ENCODE measurements around the gene OR14I1. TPM values are rescaled to one million over a fixed set of nuclear protein-coding genes. Genes with fewer than 3 reads are reported as not detected.
"Not testable (repeated sequence)": the region's sequence is repeated elsewhere in the genome, so short reads cannot be mapped to it uniquely, and the experiment has no call there.

Gene OR14I1
- total and polyA plus RNA-seq, 4 donors, result not detected

GRCh38 chr1:248696261-248696660 lies 6.3 kb downstream of the OR14I1 start:
- Histone ChIP-seq H3K4me3 (ENCODE audit: low read length in 2 of 2) (no peak overlapping the region), H3K36me3 (ENCODE audit: control insufficient read depth in 1 of 2, insufficient read depth in 2 of 2, low read length in 1 of 2) (no peaks in the 10 kb centered on the region), H3K27me3 (ENCODE audit: control insufficient read depth in 1 of 2, insufficient read depth in 2 of 2, low read length in 1 of 2) (no peaks in the 10 kb centered on the region), H3K27ac (ENCODE audit: low read depth in 1 of 2, low read length in 2 of 2) (no peak overlapping the region), H3K9me3 (ENCODE audit: control insufficient read depth, low read length) (peaks cover 2% of the 10 kb centered on the region), H3K4me1 (ENCODE audit: control insufficient read depth in 1 of 2, insufficient read depth in 2 of 2, low read length in 2 of 2) (no peaks in the 10 kb centered on the region)
- ATAC-seq (ENCODE audit: low FRiP score), result no peak
- intact Hi-C loops (cut with DNase I), result no loop called here
- 68 to 73% methylated on average over 3 of the region's 3 CpGs for WGBS, 2 donors
- DNase-seq, result no peak

GRCh38 chr1:248695451-248696132 lies 7.0 kb downstream of the OR14I1 start:
- no peak for ATAC-seq (ENCODE audit: low FRiP score)
- 79 to 86% methylated on average over 13 of the region's 13 CpGs for WGBS, 2 donors

GRCh38 chr1:248691567-248692155 lies 10.9 kb downstream of the OR14I1 start:
- Histone ChIP-seq H3K4me1 (ENCODE audit: control insufficient read depth in 1 of 2, insufficient read depth in 2 of 2, low read length in 2 of 2) (no peaks in the 10 kb centered on the region), H3K4me3 (ENCODE audit: low read length in 2 of 2) (no peak overlapping the region), H3K27ac (ENCODE audit: low read depth in 1 of 2, low read length in 2 of 2) (no peak overlapping the region), H3K36me3 (ENCODE audit: control insufficient read depth in 1 of 2, insufficient read depth in 2 of 2, low read length in 1 of 2) (no peaks in the 10 kb centered on the region), H3K9me3 (ENCODE audit: control insufficient read depth, low read length) (peaks cover 2% of the 10 kb centered on the region), H3K27me3 (ENCODE audit: control insufficient read depth in 1 of 2, insufficient read depth in 2 of 2, low read length in 1 of 2) (no peaks in the 10 kb centered on the region)
- WGBS, 2 donors, result 71 to 73% methylated on average over 51 of the region's 51 CpGs
- DNase-seq (no peak), ATAC-seq (ENCODE audit: low FRiP score) (peak; percentile 48)
- intact Hi-C loops (cut with DNase I), result no loop called here

More at GRCh38 chr1:248695451-248696132, 7.0 kb downstream of the OR14I1 start:
- no peaks in the 10 kb centered on the region for H3K27me3 ChIP-seq (ENCODE audit: control insufficient read depth in 1 of 2, insufficient read depth in 2 of 2, low read length in 1 of 2)
- no peak for DNase-seq
- intact Hi-C loops (cut with DNase I), result no loop called here
- no peaks in the 10 kb centered on the region for H3K4me1 ChIP-seq (ENCODE audit: control insufficient read depth in 1 of 2, insufficient read depth in 2 of 2, low read length in 2 of 2)
- peaks cover 2% of the 10 kb centered on the region for H3K9me3 ChIP-seq (ENCODE audit: control insufficient read depth, low read length)
- H3K4me3 ChIP-seq (ENCODE audit: low read length in 2 of 2), result no peak overlapping the region
- no peaks in the 10 kb centered on the region for H3K36me3 ChIP-seq (ENCODE audit: control insufficient read depth in 1 of 2, insufficient read depth in 2 of 2, low read length in 1 of 2)
- no peak overlapping the region for H3K27ac ChIP-seq (ENCODE audit: low read depth in 1 of 2, low read length in 2 of 2)

- H3K36me3 ChIP-seq (ENCODE audit: control insufficient read depth in 1 of 2, insufficient read depth in 2 of 2, low read length in 1 of 2), result no peaks in the 10 kb centered on the region
- 75 to 84% methylated on average over 4 of the region's 4 CpGs for WGBS, 2 donors
- H3K27ac ChIP-seq (ENCODE audit: low read depth in 1 of 2, low read length in 2 of 2), result no peak overlapping the region
- H3K27me3 ChIP-seq (ENCODE audit: control insufficient read depth in 1 of 2, insufficient read depth in 2 of 2, low read length in 1 of 2), result no peaks in the 10 kb centered on the region
- H3K4me1 ChIP-seq (ENCODE audit: control insufficient read depth in 1 of 2, insufficient read depth in 2 of 2, low read length in 2 of 2), result no peaks in the 10 kb centered on the region
- DNase-seq, result no peak
- H3K9me3 ChIP-seq (ENCODE audit: control insufficient read depth, low read length), result peaks cover 2% of the 10 kb centered on the region
- no peak for ATAC-seq (ENCODE audit: low FRiP score)
- intact Hi-C loops (cut with DNase I), result loop anchor here in 1 of 2 donors (10.0 kb wide), 1 partner anchor 64 kb away; no protein-coding TSS in a partner anchor
- H3K4me3 ChIP-seq (ENCODE audit: low read length in 2 of 2), result no peak overlapping the region
Observed at GRCh38 chr1:248688527-248689298, 13.9 kb downstream of the OR14I1 start.

DNA sequence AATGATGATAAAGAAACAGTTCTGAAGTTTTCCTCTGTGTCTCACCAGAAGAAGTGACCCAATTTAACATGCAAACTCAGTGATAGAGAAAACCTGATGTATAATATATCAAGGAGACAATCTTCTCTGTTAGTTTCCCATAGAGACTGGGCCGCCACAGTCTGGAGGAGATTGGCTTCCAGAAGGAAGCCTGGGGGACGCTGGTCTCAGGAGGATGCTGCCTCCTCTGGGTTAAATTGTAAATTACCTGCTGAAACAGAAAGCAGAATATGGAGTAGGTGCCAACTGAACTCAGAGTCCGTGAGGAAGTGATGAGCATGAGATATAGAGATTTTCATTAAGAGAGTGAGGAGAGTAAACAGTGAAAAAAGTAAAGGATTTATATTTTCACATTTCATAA lies 15.8 kb downstream of the OR14I1 start:
- ATAC-seq (ENCODE audit: low FRiP score) (no peak), DNase-seq (no peak)
- intact Hi-C loops (cut with DNase I), result loop anchor here in 1 of 2 donors (10.0 kb wide), 1 partner anchor 62 kb away; no protein-coding TSS in a partner anchor
- 32 to 43% methylated on average over 3 of the region's 3 CpGs for WGBS, 2 donors
- no peaks in the 10 kb centered on the region for H3K4me1 ChIP-seq (ENCODE audit: control insufficient read depth in 1 of 2, insufficient read depth in 2 of 2, low read length in 2 of 2)
- H3K36me3 ChIP-seq (ENCODE audit: control insufficient read depth in 1 of 2, insufficient read depth in 2 of 2, low read length in 1 of 2), result no peaks in the 10 kb centered on the region
- no peaks in the 10 kb centered on the region for H3K27me3 ChIP-seq (ENCODE audit: control insufficient read depth in 1 of 2, insufficient read depth in 2 of 2, low read length in 1 of 2)
- no peak overlapping the region for H3K27ac ChIP-seq (ENCODE audit: low read depth in 1 of 2, low read length in 2 of 2)
- no peak overlapping the region for H3K4me3 ChIP-seq (ENCODE audit: low read length in 2 of 2)
- H3K9me3 ChIP-seq (ENCODE audit: control insufficient read depth, low read length), result no peaks in the 10 kb centered on the region

GRCh38 chr1:248681651-248682050 lies 20.9 kb downstream of the OR14I1 start:
- H3K4me3 ChIP-seq (ENCODE audit: low read length in 2 of 2), result no peak overlapping the region
- no peaks in the 10 kb centered on the region for H3K36me3 ChIP-seq (ENCODE audit: control insufficient read depth in 1 of 2, insufficient read depth in 2 of 2, low read length in 1 of 2)
- H3K4me1 ChIP-seq (ENCODE audit: control insufficient read depth in 1 of 2, insufficient read depth in 2 of 2, low read length in 2 of 2), result no peaks in the 10 kb centered on the region
- DNase-seq (no peak), ATAC-seq (ENCODE audit: low FRiP score) (no peak)
- H3K9me3 ChIP-seq (ENCODE audit: control insufficient read depth, low read length), result no peaks in the 10 kb centered on the region
- peaks cover 0 to 1% of the 10 kb centered on the region in 2 donors for H3K27me3 ChIP-seq (ENCODE audit: control insufficient read depth in 1 of 2, insufficient read depth in 2 of 2, low read length in 1 of 2)
- intact Hi-C loops (cut with DNase I), result loop anchor here in 1 of 2 donors (10.0 kb wide), 1 partner anchor 57 kb away; no protein-coding TSS in a partner anchor
- H3K27ac ChIP-seq (ENCODE audit: low read depth in 1 of 2, low read length in 2 of 2), result no peak overlapping the region
- 82 to 83% methylated on average over 8 of the region's 8 CpGs for WGBS, 2 donors

- H3K27ac ChIP-seq (ENCODE audit: low read depth in 1 of 2, low read length in 2 of 2), result no peak overlapping the region
- H3K4me1 ChIP-seq (ENCODE audit: control insufficient read depth in 1 of 2, insufficient read depth in 2 of 2, low read length in 2 of 2), result no peaks in the 10 kb centered on the region
- no peak overlapping the region for H3K4me3 ChIP-seq (ENCODE audit: low read length in 2 of 2)
- intact Hi-C loops (cut with DNase I), result no loop called here
- H3K36me3 ChIP-seq (ENCODE audit: control insufficient read depth in 1 of 2, insufficient read depth in 2 of 2, low read length in 1 of 2), result no peaks in the 10 kb centered on the region
- DNase-seq (no peak), ATAC-seq (ENCODE audit: low FRiP score) (no peak)
- WGBS, 2 donors, result 55 to 56% methylated on average over 1 of the region's 1 CpG
- H3K9me3 ChIP-seq (ENCODE audit: control insufficient read depth, low read length), result no peaks in the 10 kb centered on the region
- H3K27me3 ChIP-seq (ENCODE audit: control insufficient read depth in 1 of 2, insufficient read depth in 2 of 2, low read length in 1 of 2), result no peaks in the 10 kb centered on the region
Observed at GRCh38 chr1:248670003-248670402, 32.6 kb downstream of the OR14I1 start.

DNA sequence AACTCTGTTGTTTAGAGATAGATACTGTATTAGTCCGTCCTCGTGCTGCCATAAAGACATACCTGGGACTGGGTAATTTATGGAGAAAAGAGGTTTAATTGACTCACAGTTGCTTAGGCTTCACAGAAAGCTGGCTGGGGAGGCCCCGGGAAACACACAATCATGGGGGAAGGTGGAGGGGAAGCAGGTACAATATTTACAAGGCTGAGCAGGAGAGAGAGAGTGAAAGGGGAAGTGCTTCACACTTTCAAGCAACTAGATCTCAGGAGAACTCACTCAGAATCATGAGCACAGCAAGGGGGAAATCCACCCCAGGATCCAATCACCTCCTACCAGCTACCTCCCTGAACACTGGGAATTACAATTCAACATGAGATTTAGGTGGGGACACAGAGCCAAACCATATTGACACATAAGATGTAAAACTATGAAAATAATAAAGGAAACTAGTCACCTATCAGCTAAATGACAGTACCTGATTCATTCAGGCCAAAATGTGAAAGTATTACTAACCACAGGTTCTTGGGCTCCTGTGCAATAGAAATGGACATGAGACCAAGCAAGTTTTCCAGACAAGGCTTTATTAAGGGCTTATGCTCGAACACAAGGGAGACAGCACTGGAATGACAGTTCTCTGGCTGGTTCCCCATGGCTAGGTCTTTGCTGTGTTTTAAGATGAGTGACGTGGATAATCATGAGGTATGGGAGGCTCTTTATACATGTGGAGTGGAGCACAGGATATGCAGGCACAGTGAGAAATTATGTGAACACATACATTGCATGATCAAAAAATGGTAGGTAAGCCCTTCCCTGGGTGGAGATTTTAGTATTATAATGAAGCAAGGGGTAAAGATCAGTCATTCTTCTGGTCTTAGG lies 38.9 kb downstream of the OR14I1 start:
- H3K4me1 ChIP-seq (ENCODE audit: control insufficient read depth in 1 of 2, insufficient read depth in 2 of 2, low read length in 2 of 2); H3K27me3 ChIP-seq (ENCODE audit: control insufficient read depth in 1 of 2, insufficient read depth in 2 of 2, low read length in 1 of 2); DNase-seq; H3K27ac ChIP-seq (ENCODE audit: low read depth in 1 of 2, low read length in 2 of 2); H3K4me3 ChIP-seq (ENCODE audit: low read length in 2 of 2); ATAC-seq (ENCODE audit: low FRiP score); H3K36me3 ChIP-seq (ENCODE audit: control insufficient read depth in 1 of 2, insufficient read depth in 2 of 2, low read length in 1 of 2); H3K9me3 ChIP-seq (ENCODE audit: control insufficient read depth, low read length); intact Hi-C loops (cut with DNase I): not testable (repeated sequence)
- 71% methylated on average over 5 of the region's 5 CpGs for WGBS, 2 donors

Data from aorta (tissue), 5 donors.